Breast epithelium (tissue), 4 donors: ENCODE measurements around the gene LYRM4. TPM values are rescaled to one million over a fixed set of nuclear protein-coding genes. Genes with fewer than 3 reads are reported as not detected.

Experiments used
- DNase-seq, 2 donors: peaks; one replicate each; pipeline ENCODE4 v3.0.0-alpha.2; 2019; ENCODE audit warnings: low spot score in 2 of 2
- H3K27ac ChIP-seq, 2 donors: fragments of 200-600 bp; sonication (generic) in 1 of 2; one replicate each; pipeline ENCODE4 v1.5.1; 2016 to 2019; ENCODE audit warnings: mild to moderate bottlenecking in 1 of 2
- H3K27me3 ChIP-seq, 2 donors: fragments of 200-600 bp; sonication (generic) in 1 of 2; one replicate each; pipeline versions ENCODE4 v1.5.1 to v1.6.0; 2017 to 2019; ENCODE audit warnings: control low read depth in 1 of 2, mild to moderate bottlenecking in 1 of 2
- H3K36me3 ChIP-seq: fragments of 200-600 bp; one replicate; pipeline ENCODE4 v1.5.1; 2019
- H3K4me1 ChIP-seq, 2 donors: fragments of 200-600 bp; sonication (generic); one replicate each; pipeline ENCODE4 v1.5.1; 2016 to 2019; ENCODE audit warnings: control low read depth in 1 of 2
- H3K4me3 ChIP-seq, 3 donors: fragments of 200-600 bp; sonication (generic); 1 replicate in 2 of 3; 2 replicates in 1 of 3; pipeline ENCODE4 v1.5.1; 2016 to 2019; ENCODE audit warnings: mild to moderate bottlenecking in 3 of 3, moderate library complexity in 2 of 3
- H3K9me3 ChIP-seq, 2 donors: fragments of 200-600 bp; sonication (generic) in 1 of 2; one replicate each; pipeline ENCODE4 v1.5.1; 2016 to 2019; ENCODE audit warnings: control low read depth in 1 of 2
- CTCF ChIP-seq, 3 donors: fragments of 450-650 bp; IDR thresholded peaks; one replicate each; pipeline ENCODE4 v1.5.1; 2016 to 2017; ENCODE audit warnings: antibody characterized with exemption in 3 of 3, mild to moderate bottlenecking in 3 of 3, moderate library complexity in 3 of 3
- POLR2A ChIP-seq: fragments of 450-650 bp; IDR thresholded peaks from one replicate; pipeline ENCODE4 v1.6.1; 2016; ENCODE audit warnings: antibody characterized with exemption, mild to moderate bottlenecking, moderate library complexity
- POLR2AphosphoS5 ChIP-seq, 3 donors: sonication (generic); formaldehyde crosslinking; IDR thresholded peaks; one replicate each; pipeline ENCODE4 v1.6.1; 2017; ENCODE audit warnings: antibody characterized with exemption in 3 of 3
- intact Hi-C: fragments of 100-400 bp; cut with DNase I; formaldehyde crosslinking; loops from one replicate; pipeline ENCODE4 v1.15.1; 2023; ENCODE audit warnings: low total_unique reads
- total RNA-seq, 3 donors: library from RNA; depleted of rRNA; stranded (reverse); fragments of >200 nt; gene quantifications; one replicate each; pipeline ENCODE4 v1.1.0, GENCODE V29; 2016

LYRM4 gene
- total RNA-seq, 3 donors from 2014 or later = 24.4 to 38.0 (median 25.0) TPM

DNA sequence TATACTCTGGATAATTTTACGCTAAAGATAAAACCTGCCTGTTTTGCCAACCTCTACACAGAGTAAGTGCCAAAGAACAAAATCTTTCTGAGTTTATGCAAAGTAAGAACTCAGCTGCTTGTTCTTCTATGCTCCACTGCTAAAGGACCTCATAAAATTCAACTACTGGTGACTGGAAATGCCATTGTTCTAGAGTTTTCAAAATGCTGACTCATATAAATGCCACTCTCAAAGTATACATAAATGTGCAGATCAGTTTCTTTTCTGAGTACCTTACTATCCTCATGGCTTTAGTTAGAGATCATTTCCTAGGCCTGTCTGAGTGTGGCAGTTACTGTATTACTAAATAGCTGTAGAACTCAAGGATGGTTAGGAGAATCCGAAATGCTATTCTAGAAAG, 45.6 kb downstream of the LYRM4 start:
- Histone ChIP-seq H3K4me3 (no peak overlapping the region), H3K27ac (no peak overlapping the region), H3K4me1 (no peaks in the 10 kb centered on the region), H3K27me3 (no peaks in the 10 kb centered on the region), H3K9me3 (no peaks in the 10 kb centered on the region), H3K36me3 (no peaks in the 10 kb centered on the region)
- DNase-seq = no peak
- intact Hi-C loops = no loop called here
- TF ChIP-seq POLR2AphosphoS5 (IDR thresholded peaks at IDR 0.05) = no peak
- no peak for TF ChIP-seq POLR2A
- no peak for TF ChIP-seq CTCF (IDR thresholded peaks at IDR 0.05)

- no peaks in the 10 kb centered on the region for H3K9me3 ChIP-seq
- DNase-seq = no peak
- H3K27me3 ChIP-seq = no peaks in the 10 kb centered on the region
- no peaks in the 10 kb centered on the region for H3K4me1 ChIP-seq
- peak in 2 of 3 donors; percentile 25 to 26 for TF ChIP-seq CTCF (IDR thresholded peaks at IDR 0.05)
- TF ChIP-seq POLR2A = no peak
- intact Hi-C loops = no loop called here
- no peak overlapping the region for H3K27ac ChIP-seq
- H3K36me3 ChIP-seq = no peaks in the 10 kb centered on the region
- no peak overlapping the region for H3K4me3 ChIP-seq
These were observed 46.1 kb downstream of the LYRM4 start for GRCh38 chr6:5214570-5215052.

DNA sequence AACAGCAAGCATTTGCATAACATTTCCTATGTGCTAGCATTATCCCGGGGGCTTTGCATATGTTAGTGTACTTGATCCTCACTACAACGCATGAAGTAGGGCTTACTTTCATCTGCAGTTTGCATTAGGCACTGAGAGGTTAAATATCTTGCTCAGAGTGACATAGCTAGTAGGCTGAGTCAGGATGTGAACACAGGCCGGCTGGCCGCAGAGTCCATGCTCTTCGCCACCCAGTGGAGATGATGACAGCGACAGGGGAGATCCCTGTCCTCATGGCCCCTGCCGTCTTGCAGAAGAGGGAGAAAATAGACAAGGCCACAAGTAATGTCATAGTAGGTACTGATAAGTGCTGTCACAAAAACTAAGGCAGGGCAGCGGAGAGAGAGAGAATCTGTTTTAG, 46.9 kb downstream of the LYRM4 start:
- H3K27ac ChIP-seq = no peak overlapping the region
- no peak overlapping the region for H3K4me3 ChIP-seq
- H3K4me1 ChIP-seq = no peaks in the 10 kb centered on the region
- DNase-seq = no peak
- TF ChIP-seq CTCF (IDR thresholded peaks at IDR 0.05) (no peak), POLR2AphosphoS5 (IDR thresholded peaks at IDR 0.05) (no peak), POLR2A (no peak)
- no peaks in the 10 kb centered on the region for H3K27me3 ChIP-seq
- H3K9me3 ChIP-seq = no peaks in the 10 kb centered on the region
- intact Hi-C loops = no loop called here
- H3K36me3 ChIP-seq = no peaks in the 10 kb centered on the region

DNA sequence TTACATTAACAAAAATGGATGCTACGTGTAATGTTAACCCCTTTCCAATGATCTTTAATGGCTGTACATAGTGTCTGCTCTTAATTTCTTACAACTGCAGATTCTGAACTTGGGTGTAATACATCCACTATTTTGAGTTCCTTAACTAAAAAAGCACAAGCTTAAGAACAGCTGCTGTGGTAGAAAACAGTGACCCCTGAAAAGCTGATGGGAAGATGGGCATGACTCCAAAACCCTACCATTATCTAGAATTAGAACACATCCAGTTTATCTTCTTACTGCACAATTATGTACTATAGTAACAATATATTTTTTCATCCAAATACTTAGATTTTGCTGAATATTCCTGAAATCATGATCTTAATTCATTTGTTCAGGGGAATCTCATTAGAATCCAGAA, 49.3 kb downstream of the LYRM4 start:
- H3K9me3 ChIP-seq = no peaks in the 10 kb centered on the region
- DNase-seq = no peak
- H3K36me3 ChIP-seq = no peaks in the 10 kb centered on the region
- no peaks in the 10 kb centered on the region for H3K27me3 ChIP-seq
- no peak overlapping the region for H3K27ac ChIP-seq
- H3K4me1 ChIP-seq = no peaks in the 10 kb centered on the region
- no peak overlapping the region for H3K4me3 ChIP-seq
- intact Hi-C loops = no loop called here
- no peak for TF ChIP-seq POLR2A
- TF ChIP-seq POLR2AphosphoS5 (IDR thresholded peaks at IDR 0.05) = no peak
- no peak for TF ChIP-seq CTCF (IDR thresholded peaks at IDR 0.05)

DNA sequence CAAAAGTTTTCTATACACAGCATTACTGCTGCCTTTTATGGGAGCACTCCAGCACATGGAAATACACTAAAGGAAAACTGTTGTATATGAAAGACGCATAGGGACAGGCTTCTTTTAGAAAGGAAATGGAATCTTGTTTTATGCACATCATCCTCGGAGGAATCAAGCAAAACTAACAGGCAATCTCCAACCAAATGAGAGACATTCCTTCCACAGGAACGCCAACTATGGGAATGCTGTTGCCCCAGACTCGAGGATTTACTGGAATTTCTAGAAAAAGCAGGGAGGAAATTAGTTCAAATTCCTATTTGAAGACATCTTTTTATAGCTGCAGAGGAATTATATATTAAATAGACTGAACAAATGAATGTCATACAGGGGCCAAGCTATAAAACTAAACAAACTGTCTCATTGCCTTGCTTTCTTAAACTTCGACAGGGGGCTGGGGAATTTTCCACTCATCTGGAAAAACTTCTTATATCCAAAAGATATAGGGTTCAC, 52.2 kb downstream of the LYRM4 start:
- intact Hi-C loops = no loop called here
- H3K27me3 ChIP-seq = no peaks in the 10 kb centered on the region
- peaks cover 0 to 17% of the 10 kb centered on the region in 2 donors for H3K4me1 ChIP-seq
- TF ChIP-seq POLR2AphosphoS5 (IDR thresholded peaks at IDR 0.05) (no peak), CTCF (IDR thresholded peaks at IDR 0.05) (no peak), POLR2A (no peak)
- no peak for DNase-seq
- no peaks in the 10 kb centered on the region for H3K9me3 ChIP-seq
- H3K4me3 ChIP-seq = no peak overlapping the region
- no peaks in the 10 kb centered on the region for H3K36me3 ChIP-seq
- H3K27ac ChIP-seq = no peak overlapping the region
